NCI-H2196 (cell line): ENCODE results near the gene PIGQ.

ENCODE experiments used
- DNase-seq: peaks from one replicate; lab custom pipeline; 2025; ENCODE audit not compliant: unreplicated experiment; lab: John Stamatoyannopoulos, UW

Gene PIGQ

GRCh38 chr16:533391-534123 is 36.2 kb upstream of the PIGQ start:
- no peak for DNase-seq

GRCh38 chr16:534135-534534 is 35.6 kb upstream of the PIGQ start:
- no peak for DNase-seq

GRCh38 chr16:534856-535445 is 34.8 kb upstream of the PIGQ start:
- no peak for DNase-seq

GRCh38 chr16:535446-536405 is 34.0 kb upstream of the PIGQ start:
- no peak for DNase-seq

GRCh38 chr16:536746-537145 is 33.0 kb upstream of the PIGQ start:
- DNase-seq: no peak

GRCh38 chr16:537415-538335 is 32.1 kb upstream of the PIGQ start:
- no peak for DNase-seq

GRCh38 chr16:539901-540530 is 29.8 kb upstream of the PIGQ start:
- no peak for DNase-seq

GRCh38 chr16:540645-541340 is 29.0 kb upstream of the PIGQ start:
- DNase-seq: no peak

GRCh38 chr16:543301-544164 is 26.2 kb upstream of the PIGQ start:
- no peak for DNase-seq

GRCh38 chr16:544517-544916 is 25.3 kb upstream of the PIGQ start:
- DNase-seq: no peak

GRCh38 chr16:546909-547770 is 22.6 kb upstream of the PIGQ start:
- peak; percentile 76 for DNase-seq

GRCh38 chr16:548586-548985 is 21.2 kb upstream of the PIGQ start:
- DNase-seq: no peak

GRCh38 chr16:549544-550263 is 20.1 kb upstream of the PIGQ start:
- DNase-seq: no peak

GRCh38 chr16:551210-551609 is 18.6 kb upstream of the PIGQ start:
- no peak for DNase-seq

GRCh38 chr16:552171-552570 is 17.6 kb upstream of the PIGQ start:
- no peak for DNase-seq

GRCh38 chr16:553601-554296 is 16.0 kb upstream of the PIGQ start:
- no peak for DNase-seq

GRCh38 chr16:554297-554621 is 15.5 kb upstream of the PIGQ start:
- no peak for DNase-seq
